ENCODE data around the gene ITPK1. TPM values are rescaled to one million over a fixed set of nuclear protein-coding genes. Genes with fewer than 3 reads are reported as not detected.

The ITPK1 gene
- total and polyA plus RNA-seq, 10 of the 15 experiments (the other 5 are each of a cell fraction or from before 2014, with no cell fraction given): 1.3 to 73.2 (median 27.0) TPM

DNA sequence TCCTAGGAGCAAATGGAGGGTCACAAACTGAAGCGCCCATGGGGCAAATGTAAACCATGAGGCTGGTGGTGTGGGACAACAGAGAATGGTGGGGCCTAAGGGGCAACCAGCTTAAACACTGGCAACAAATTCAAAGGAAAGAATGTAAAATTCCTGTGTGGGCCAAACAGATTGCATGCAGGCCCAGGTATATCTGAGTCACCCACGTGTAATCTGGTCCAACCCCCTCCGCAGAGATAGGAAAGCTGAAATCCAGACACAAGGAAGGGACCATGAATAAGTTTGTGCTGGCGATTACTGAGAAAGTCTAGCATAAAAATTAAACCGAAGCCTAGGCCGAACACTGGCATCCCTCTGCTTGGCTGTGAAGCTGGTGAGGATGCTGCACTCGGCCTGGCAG is 71.6 kb downstream of the ITPK1 start (continued):
- TF ChIP-seq NKRF (conservative IDR thresholded peaks at IDR 0.05): no peak

GRCh38 chr14:93042968-93043940 is 72.5 kb downstream of the ITPK1 start:
- ATAC-seq (peak; percentile 52), DNase-seq (ENCODE audit: low read depth, low spot score) (no peak), FAIRE-seq (no peak)
- TF ChIP-seq TARDBP (IDR thresholded peaks at IDR 0.05; ENCODE audit: borderline replicate concordance) (no peak), SIX5 (IDR thresholded peaks at IDR 0.05; ENCODE audit: low read depth, low read length, severe bottlenecking) (no peak), SIN3A (IDR thresholded peaks at IDR 0.05; ENCODE audit: low read depth, low read length) (no peak), RAD51 (IDR thresholded peaks at IDR 0.05) (peak; percentile 31; the same call in 1 of the 2 replicates), TAF1 (IDR thresholded peaks at IDR 0.05; ENCODE audit: borderline replicate concordance, low read depth, low read length) (no peak)
- TF ChIP-seq, protein P1, sequence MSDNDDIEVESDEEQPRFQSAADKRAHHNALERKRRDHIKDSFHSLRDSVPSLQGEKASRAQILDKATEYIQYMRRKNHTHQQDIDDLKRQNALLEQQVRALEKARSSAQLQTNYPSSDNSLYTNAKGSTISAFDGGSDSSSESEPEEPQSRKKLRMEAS (IDR thresholded peaks at IDR 0.05; ENCODE audit: low read depth, low read length): no peak
- Histone ChIP-seq H3K4me2 (ENCODE audit: control insufficient read depth, insufficient read depth) (peak overlapping the region; percentile 22; the same call in 1 of the 2 replicates), H3K4me3 (no peak overlapping the region), H3K9ac (ENCODE audit: control insufficient read depth, insufficient read depth, low read length) (no peak overlapping the region), H3K27me3 (replicated peaks in 1 of 2; ENCODE audit: control insufficient read depth in 2 of 2, insufficient read depth in 2 of 2, low read length in 1 of 2) (no peaks in the 10 kb centered on the region), H4K20me1 (ENCODE audit: control insufficient read depth, insufficient read depth) (no peaks in the 10 kb centered on the region), H3K4me1 (ENCODE audit: control insufficient read depth, insufficient read depth, low read length) (peaks cover 32% of the 10 kb centered on the region), H3K27ac (ENCODE audit: control insufficient read depth, insufficient read depth) (peak overlapping the region; percentile 33; the same call in 1 of the 2 replicates), H3K36me3 (ENCODE audit: control insufficient read depth in 2 of 2, insufficient read depth in 2 of 2, low read length in 1 of 2) (peaks cover 0 to 5% of the 10 kb centered on the region in 2 experiments; a peak in 2 of 4 replicates), H2AFZ (ENCODE audit: control insufficient read depth, low read depth, low read length) (no peak overlapping the region), H3K79me2 (ENCODE audit: control insufficient read depth, insufficient read depth, low read length) (peaks cover 4% of the 10 kb centered on the region), H3K9me3 (replicated peaks; ENCODE audit: control insufficient read depth, insufficient read depth, low read length) (no peaks in the 10 kb centered on the region)
- RAD21 ChIA-PET (ENCODE audit: unreplicated experiment): interaction anchor here (1.1 to 2.2 kb wide), 2 partner anchors 17 to 29 kb away, joined by 3 to 8 read pairs; no protein-coding TSS in a partner anchor
- no TSS peak for BruUV-seq (replicated peaks)
- in situ Hi-C loops (cut with MboI): no loop called here
- SMC1A ChIA-PET (ENCODE audit: uncharacterized antibody, unreplicated experiment): interaction anchor here (0.8 to 1.6 kb wide), 3 partner anchors 17 to 70 kb away, joined by 3 to 5 read pairs (median 3); no protein-coding TSS in a partner anchor
- CTCF ChIA-PET: interaction anchor here (0.6 to 2.9 kb wide), 6 partner anchors 8 to 252 kb away, joined by 3 to 13 read pairs (median 4); no protein-coding TSS in a partner anchor
- intact Hi-C loops (cut with micrococcal nuclease; ENCODE audit: unreplicated experiment): no loop called here
- POLR2A ChIA-PET: no interaction called here
- WGBS (ENCODE audit: insufficient coverage, insufficient replicate concordance, low lambda C conversion rate, missing lambda C conversion rate): 68% methylated on average over 12 of the region's 13 CpGs

All from GM12878 (cell line).